IMR-90 (cell line): ENCODE data around the gene KRTAP12-1.

Experiments used
- BHLHE40 ChIP-seq: fragments of 150-350 bp; IDR thresholded peaks from 2 replicates; pipeline ENCODE4 v1.6.1; 2016; ENCODE audit warnings: mild to moderate bottlenecking, low read depth, low read length
- CEBPB ChIP-seq: IDR thresholded peaks from 2 replicates; pipeline ENCODE4 v1.6.1; 2012; ENCODE audit warnings: low read depth, low read length, improper control_type of control experiment
- CHD1 ChIP-seq: IDR thresholded peaks from 2 replicates; pipeline ENCODE4 v1.6.1; 2012; ENCODE audit warnings: low read depth, low read length, improper control_type of control experiment
- CTCF ChIP-seq: conservative IDR thresholded peaks from 2 replicates; pipeline ENCODE4 v1.5.1; 2012; ENCODE audit warnings: mild to moderate bottlenecking, low read depth, low read length, improper control_type of control experiment
- MAFK ChIP-seq: IDR thresholded peaks from 2 replicates; pipeline ENCODE4 v1.6.1; 2012; ENCODE audit warnings: low read depth, low read length, improper control_type of control experiment
- NFE2L2 ChIP-seq: fragments of 150-350 bp; IDR thresholded peaks from 2 replicates; pipeline ENCODE4 v1.6.1; 2016; ENCODE audit warnings: low read depth, mild to moderate bottlenecking, low read length
- POLR2A ChIP-seq: IDR thresholded peaks from 2 replicates; pipeline ENCODE4 v1.6.1; 2012; ENCODE audit warnings: mild to moderate bottlenecking, low read depth, low read length
- RAD21 ChIP-seq: IDR thresholded peaks from 2 replicates; pipeline ENCODE4 v1.6.1; 2012; ENCODE audit warnings: low read length, improper control_type of control experiment
- SMC3 ChIP-seq: fragments of 150-350 bp; IDR thresholded peaks from 2 replicates; pipeline ENCODE4 v1.6.1; 2016; ENCODE audit warnings: low read depth, mild to moderate bottlenecking, antibody characterized with exemption, low read length, moderate library complexity
- TF ChIP-seq, protein P1 (sequence below): fragments of 150-350 bp; IDR thresholded peaks from 2 replicates; pipeline ENCODE4 v1.6.1; 2016; ENCODE audit warnings: low read depth, mild to moderate bottlenecking, low read length, moderate library complexity, borderline replicate concordance

GRCh38 chr21:44682580-44683151 is 703 bp upstream of the KRTAP12-1 start:
- TF ChIP-seq CTCF: no peak
- TF ChIP-seq NFE2L2: no peak
- no peak for TF ChIP-seq MAFK
- no peak for TF ChIP-seq SMC3
- no peak for TF ChIP-seq POLR2A
- no peak for TF ChIP-seq CHD1
- TF ChIP-seq BHLHE40: no peak
- TF ChIP-seq RAD21: no peak
- TF ChIP-seq CEBPB: no peak
- TF ChIP-seq, protein P1, sequence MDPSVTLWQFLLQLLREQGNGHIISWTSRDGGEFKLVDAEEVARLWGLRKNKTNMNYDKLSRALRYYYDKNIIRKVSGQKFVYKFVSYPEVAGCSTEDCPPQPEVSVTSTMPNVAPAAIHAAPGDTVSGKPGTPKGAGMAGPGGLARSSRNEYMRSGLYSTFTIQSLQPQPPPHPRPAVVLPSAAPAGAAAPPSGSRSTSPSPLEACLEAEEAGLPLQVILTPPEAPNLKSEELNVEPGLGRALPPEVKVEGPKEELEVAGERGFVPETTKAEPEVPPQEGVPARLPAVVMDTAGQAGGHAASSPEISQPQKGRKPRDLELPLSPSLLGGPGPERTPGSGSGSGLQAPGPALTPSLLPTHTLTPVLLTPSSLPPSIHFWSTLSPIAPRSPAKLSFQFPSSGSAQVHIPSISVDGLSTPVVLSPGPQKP: no peak
